ES-I3 (cell line): ENCODE data around the gene RAB30.

Experiments
- H3K36me3 ChIP-seq: 2 replicates; pipeline ENCODE4 v1.6.1; 2013; ENCODE audit warnings: mild to moderate bottlenecking, low read length, control low read depth, moderate library complexity; ENCODE audit not compliant: insufficient read depth
- H3K4me1 ChIP-seq: 2 replicates; pipeline ENCODE4 v1.6.1; 2013; ENCODE audit warnings: mild to moderate bottlenecking, control low read depth, low read length; ENCODE audit not compliant: insufficient read depth
- H3K9ac ChIP-seq: 2 replicates; pipeline ENCODE4 v1.6.1; 2013; ENCODE audit warnings: low read depth, mild to moderate bottlenecking, low read length, moderate library complexity
- H3K9me3 ChIP-seq: 2 replicates; pipeline ENCODE4 v1.6.1; 2013; ENCODE audit warnings: mild to moderate bottlenecking, low read length, moderate library complexity; ENCODE audit not compliant: control insufficient read depth, insufficient read depth

The RAB30 gene

DNA sequence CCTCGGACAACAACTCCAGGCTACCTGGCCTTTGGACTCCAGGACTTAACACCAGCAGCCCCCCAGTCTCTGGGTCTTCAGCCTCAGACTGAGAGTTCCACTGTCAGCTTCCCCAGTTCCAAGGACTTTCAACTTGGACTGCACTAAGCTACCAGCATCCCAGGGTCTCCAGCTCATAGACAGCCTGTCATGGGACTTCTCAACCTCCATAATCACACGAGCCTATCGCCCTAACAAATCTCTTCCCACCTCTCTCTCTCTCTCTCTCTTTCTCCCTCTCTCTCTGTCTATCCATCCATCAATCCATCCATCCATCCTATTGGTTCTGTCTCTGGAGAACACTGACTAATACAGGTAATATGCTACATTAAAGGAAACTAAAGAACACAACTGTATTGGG lies 10.7 kb downstream of the RAB30 start:
- no peaks in the 10 kb centered on the region for H3K36me3 ChIP-seq
- H3K9ac ChIP-seq = no peak overlapping the region
- no peaks in the 10 kb centered on the region for H3K9me3 ChIP-seq
- H3K4me1 ChIP-seq = peaks cover 20% of the 10 kb centered on the region

DNA sequence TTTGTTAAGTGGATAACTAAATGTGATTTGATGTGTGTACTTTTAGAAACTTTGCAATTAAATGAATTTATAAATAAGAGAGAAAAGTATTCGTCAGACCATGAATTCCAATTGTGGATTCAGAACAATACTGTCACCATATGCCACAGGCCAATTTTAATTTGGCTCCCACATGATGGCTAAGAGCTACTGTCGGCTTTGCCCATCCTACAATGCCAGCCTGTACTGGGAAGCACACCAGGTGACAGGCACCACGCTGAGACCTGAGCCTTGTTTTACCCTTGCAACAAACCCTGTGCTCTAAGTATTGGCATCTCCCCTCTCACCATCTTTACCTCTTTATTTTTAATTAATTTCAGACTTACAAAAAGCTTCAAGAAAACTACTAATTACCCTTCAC lies 14.0 kb downstream of the RAB30 start:
- Histone ChIP-seq H3K36me3 (no peaks in the 10 kb centered on the region), H3K4me1 (peaks cover 11% of the 10 kb centered on the region), H3K9ac (no peak overlapping the region), H3K9me3 (no peaks in the 10 kb centered on the region)

DNA sequence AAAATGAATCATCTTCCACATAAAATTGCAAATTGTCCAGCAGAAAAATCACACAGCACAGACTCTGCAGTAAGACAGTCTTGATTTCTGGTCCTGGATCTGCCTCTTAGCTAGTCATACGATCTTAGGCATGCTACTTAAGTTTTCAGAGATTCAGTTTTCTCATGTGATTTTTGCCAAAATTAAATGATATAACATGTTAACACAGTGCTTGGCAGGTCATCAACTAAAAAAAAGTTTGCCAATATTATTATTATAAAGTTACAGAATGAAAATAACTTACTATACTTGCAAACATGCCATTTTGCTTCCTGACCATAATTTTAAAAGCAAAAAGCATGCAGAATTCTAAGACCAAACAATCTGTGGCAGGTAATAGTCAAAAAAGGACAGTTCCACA lies 15.1 kb downstream of the RAB30 start:
- no peaks in the 10 kb centered on the region for H3K36me3 ChIP-seq
- H3K9me3 ChIP-seq = no peaks in the 10 kb centered on the region
- no peak overlapping the region for H3K9ac ChIP-seq
- peaks cover 7% of the 10 kb centered on the region; the same call in 1 of the 2 replicates for H3K4me1 ChIP-seq

DNA sequence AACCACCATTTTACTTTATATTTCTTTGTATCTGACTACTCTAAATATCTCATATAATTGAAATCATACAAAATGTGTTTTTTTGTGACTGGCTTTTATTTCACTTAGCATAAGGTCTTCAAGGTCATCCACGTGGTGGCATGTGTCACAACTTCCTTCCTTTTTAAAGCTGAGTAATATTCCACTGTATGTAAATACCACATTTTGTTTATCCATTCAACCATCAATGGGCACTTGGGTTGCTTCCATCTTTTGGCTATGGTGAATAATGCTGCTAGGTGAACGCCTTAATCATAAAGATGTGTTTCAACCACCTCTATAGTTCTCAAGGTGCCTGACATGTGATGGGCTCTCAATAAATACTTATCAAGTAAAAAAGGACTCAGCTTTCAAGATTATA lies 15.5 kb downstream of the RAB30 start:
- Histone ChIP-seq H3K4me1 (peaks cover 7% of the 10 kb centered on the region; the same call in 1 of the 2 replicates), H3K36me3 (no peaks in the 10 kb centered on the region), H3K9ac (no peak overlapping the region), H3K9me3 (no peaks in the 10 kb centered on the region)

DNA sequence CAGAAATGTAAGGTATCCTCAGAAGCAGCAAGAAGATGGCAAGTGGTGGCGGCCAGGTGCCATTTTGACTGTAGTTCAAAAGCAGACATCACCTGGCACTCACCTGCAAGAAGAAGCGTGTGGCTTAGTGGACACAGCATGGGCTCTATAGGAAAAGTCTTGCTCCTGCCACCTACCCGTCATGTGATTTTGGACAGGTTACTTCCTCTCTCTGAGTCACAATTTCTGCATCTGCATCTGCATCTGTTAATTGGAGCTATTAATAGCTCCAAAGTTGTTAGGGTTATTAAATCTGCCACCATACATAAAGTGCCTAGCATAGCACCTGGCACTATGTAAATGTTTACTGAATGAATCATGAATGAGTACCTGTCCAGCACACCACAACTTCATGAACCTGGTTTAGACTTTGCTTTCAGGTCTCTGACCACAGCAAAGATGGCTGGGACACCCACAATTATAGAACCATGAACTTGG lies 16.8 kb downstream of the RAB30 start:
- Histone ChIP-seq H3K36me3 (no peaks in the 10 kb centered on the region), H3K9me3 (no peaks in the 10 kb centered on the region), H3K4me1 (peaks cover 7% of the 10 kb centered on the region; the same call in 1 of the 2 replicates), H3K9ac (no peak overlapping the region)

DNA sequence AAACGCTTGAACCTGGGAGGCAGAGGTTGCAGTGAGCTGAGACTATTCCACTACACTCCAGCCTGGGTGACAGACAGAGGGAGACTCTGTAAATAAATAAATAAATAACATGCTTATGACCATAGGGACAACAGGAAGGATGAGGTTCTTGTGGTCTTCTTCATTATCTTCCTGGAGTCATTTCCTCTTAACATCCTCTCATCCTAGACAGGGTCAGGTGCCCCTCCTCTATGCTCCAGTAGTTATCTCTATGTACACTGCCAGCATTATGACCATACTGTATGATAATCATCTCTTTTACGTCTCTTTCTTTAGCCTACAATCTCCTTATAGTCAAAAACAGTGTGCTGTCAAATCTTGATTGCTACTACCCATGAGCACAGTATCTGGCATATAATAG lies 17.7 kb downstream of the RAB30 start:
- peaks cover 7% of the 10 kb centered on the region; the same call in 1 of the 2 replicates for H3K4me1 ChIP-seq

DNA sequence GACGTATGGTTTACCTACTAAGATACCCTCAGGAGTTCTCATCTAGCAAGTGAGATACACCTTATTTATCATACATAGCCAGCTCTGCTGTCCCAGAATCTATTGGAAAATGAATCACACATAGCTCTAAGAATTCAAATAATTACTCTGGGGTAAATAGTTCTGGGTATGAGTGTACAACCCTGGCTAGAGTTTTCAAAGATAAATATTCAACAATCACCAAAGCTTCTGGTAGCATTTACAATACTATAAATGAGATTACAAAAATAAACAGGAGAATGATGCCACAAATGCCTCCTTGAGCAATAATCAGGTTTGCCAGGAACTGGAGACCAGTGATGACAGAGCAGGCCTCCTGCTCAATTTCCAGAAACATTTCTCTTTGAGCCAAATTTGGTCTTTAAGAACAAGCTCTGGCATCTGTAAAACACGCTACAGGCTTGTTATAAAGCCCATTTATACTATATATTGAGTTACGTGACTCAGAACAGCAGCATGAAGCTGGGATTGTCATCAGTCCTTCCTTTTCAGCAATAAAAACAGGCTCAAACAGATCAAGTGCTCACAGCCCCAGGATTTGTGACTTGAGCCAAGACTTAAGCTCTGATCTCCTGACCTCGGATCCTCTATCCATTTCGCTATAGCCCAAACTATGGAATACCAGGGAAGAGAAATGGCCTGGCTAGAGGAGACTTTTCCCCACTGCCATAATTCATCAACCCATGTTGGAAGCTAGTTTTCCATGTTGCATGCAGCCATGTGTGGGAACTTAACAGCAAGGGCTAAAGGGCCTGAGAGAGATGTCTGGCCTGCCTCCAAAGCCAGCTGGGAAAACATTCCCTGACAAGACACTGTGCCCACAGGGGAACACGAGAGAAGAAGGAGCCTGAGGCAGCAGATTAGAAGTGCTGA lies 19.7 kb downstream of the RAB30 start:
- Histone ChIP-seq H3K36me3 (no peaks in the 10 kb centered on the region), H3K9me3 (no peaks in the 10 kb centered on the region), H3K4me1 (no peaks in the 10 kb centered on the region), H3K9ac (no peak overlapping the region)

More for the DNA sequence above, 17.7 kb downstream of the RAB30 start:
- Histone ChIP-seq H3K9ac (no peak overlapping the region), H3K9me3 (no peaks in the 10 kb centered on the region), H3K36me3 (no peaks in the 10 kb centered on the region)

DNA sequence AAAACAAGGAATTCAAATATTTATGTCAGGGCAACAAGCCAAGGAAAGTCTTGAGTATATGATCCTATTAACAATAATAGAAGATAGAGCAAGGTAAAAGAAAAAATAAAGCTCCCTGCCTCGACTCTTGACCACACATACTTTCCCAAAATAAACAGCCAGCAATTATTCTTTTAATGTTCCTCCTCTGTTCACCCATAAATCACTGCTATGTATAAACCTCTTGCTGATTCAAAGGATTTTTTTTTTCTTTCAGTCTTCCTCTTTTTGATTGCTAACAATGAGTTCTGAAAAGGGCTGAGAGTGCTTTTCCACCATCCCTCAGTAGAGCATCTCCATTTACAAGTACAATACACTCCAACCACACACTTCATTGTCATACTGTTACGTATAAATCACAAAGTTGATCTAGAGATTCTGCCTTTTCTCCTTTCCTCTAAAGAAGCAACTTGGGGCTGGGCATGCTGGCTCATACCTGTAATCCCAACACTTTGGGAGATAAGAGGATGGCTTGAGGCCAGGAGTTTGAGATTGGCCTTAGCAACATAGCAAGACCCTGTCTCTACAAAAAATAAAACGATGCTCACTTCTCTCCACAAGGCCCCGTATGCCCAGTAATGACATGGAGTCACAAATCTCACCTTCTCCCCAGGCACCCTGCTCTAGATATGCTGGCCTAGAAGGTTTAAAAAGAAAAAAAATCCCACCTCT lies 24.0 kb downstream of the RAB30 start:
- no peaks in the 10 kb centered on the region for H3K36me3 ChIP-seq
- peaks cover 4% of the 10 kb centered on the region; the same call in 1 of the 2 replicates for H3K4me1 ChIP-seq
- H3K9ac ChIP-seq = no peak overlapping the region
- no peaks in the 10 kb centered on the region for H3K9me3 ChIP-seq

DNA sequence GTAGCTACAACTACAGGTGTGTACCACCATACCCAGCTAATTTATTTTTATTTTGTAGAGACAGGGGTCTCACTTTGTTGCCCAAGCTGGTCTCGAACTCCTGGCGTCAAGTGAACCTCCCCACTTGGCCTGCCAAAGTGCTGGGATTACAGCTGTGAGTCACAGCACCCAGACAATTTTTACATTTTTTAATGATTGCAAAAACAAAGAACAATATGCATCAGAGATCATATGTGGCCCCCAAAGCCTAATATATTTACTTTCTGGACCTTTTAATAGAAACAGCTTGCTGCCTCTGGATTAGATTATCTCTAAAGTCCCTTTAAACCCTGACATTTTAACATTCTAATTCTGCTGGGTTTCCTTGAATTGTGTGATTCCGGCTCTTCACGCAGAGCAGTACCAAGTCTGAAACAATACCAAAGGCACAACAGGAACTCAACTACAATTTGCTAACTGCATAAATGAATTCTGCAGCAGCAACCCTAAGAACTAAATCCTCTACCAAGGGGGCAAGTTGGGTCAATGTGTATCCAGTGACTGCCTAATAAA lies 25.0 kb downstream of the RAB30 start:
- Histone ChIP-seq H3K36me3 (no peaks in the 10 kb centered on the region), H3K9ac (no peak overlapping the region), H3K4me1 (peaks cover 4% of the 10 kb centered on the region; the same call in 1 of the 2 replicates), H3K9me3 (no peaks in the 10 kb centered on the region)

DNA sequence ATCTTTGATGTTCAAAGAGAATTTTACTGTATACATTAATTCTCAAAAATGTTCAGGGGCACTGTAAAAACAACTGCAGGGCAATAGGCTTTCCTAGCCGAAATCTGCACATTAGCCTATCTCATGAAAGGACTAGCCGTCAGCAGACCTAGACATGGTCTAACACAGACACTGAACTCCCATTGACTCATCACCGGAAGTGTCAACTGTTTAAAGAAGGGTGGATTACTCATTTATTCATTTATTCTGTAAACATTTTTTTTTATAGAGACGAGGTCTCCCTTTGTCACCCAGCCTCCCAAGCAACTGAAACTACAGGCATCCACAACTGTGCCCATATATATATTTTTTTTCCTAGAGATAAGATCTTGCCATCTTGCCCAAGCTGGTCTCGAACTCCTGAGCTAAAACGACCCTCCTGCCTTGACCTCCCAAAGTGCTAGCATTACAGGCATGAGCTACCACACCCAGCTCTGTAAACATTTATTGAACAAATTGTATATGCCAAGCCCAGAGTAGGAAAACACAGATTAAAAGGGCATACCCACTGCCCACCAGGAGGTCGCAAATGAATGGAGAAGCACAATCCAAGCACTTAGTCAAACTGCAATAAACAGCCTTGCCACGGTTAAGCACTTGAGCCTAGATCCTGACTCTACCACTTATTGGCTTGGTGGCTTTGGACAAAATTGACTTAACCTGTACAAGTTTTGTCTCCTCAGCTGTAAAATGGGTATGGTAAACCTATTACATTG lies 26.6 kb downstream of the RAB30 start:
- Histone ChIP-seq H3K9ac (no peak overlapping the region), H3K4me1 (peaks cover 4% of the 10 kb centered on the region; the same call in 1 of the 2 replicates), H3K36me3 (no peaks in the 10 kb centered on the region), H3K9me3 (no peaks in the 10 kb centered on the region)

DNA sequence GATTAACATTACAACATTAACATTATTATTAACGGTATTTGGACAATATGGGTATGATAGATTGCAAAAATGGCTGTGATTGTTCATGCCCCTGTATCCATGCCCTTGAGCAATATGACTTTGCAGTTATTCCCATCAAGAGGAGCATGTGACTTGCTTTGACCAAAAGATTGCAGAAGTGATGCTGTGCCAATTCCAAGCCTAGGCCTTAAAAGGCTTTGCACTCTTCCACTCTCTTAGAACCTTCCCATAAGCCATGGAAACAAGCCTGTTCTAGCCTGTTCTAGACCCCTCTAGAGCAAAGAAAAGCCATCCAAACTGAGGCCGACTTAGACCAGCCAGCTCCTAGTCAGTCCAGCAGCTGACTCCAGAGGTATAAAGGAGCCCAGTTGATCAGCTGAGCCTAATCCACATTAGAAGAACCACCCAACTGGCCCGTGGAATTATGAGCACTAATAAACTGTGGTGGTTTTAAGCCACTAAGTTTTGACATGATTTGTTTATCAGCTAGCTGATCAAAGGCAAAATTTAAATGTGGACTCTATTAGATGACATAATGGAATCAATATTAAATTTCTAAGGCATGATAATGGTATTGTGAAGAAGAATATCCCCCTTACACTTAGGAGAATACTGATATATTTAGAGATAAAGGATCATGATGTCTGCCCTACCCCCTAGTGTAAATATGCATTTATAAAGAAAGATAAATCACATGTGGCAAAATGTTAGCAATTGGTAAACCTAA lies 28.6 kb downstream of the RAB30 start:
- Histone ChIP-seq H3K9me3 (no peaks in the 10 kb centered on the region), H3K4me1 (peaks cover 4% of the 10 kb centered on the region; the same call in 1 of the 2 replicates), H3K36me3 (no peaks in the 10 kb centered on the region), H3K9ac (no peak overlapping the region)

DNA sequence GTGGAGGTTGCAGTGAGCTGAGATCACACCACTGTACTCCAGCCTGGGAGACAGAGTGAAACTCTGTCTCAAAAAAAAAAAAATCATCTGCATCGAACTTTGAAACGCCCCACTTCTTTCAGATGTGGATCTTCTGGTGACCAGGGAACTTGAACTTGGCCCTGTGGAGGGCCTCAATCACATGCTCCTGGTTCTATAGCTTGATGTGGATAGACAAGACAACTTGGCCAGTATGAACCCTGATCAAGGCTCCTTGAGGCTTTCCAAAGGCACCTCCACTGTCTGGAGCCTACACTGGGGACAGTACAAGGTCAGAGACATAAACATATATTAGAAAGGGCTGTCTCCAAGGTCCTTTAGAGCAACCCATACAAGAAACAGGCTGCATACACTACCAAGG lies 30.6 kb downstream of the RAB30 start:
- no peaks in the 10 kb centered on the region for H3K36me3 ChIP-seq
- no peaks in the 10 kb centered on the region for H3K9me3 ChIP-seq
- H3K9ac ChIP-seq = no peak overlapping the region
- H3K4me1 ChIP-seq = peaks cover 4% of the 10 kb centered on the region; the same call in 1 of the 2 replicates

DNA sequence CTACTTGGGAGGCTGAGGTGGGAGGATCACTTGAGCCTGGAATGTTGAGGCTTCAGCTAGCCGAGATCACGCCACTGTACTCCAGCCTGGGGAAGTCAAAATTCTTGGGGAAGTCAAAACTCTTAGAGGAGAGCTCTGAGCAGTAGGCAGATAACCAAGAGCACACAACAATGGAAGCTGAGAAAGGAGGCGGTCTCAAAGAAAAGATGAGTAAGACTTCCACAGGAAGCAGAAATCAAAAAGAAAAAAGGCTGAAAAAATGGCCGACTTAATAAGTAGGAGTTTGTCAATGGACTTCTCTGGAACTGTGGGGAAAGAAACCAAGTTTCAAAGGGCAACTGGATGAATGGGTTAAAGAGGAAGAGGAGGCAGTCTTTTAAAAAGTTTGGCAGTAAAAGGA lies 32.1 kb downstream of the RAB30 start:
- H3K9me3 ChIP-seq = no peaks in the 10 kb centered on the region
- no peak overlapping the region for H3K9ac ChIP-seq
- H3K4me1 ChIP-seq = no peaks in the 10 kb centered on the region
- H3K36me3 ChIP-seq = no peaks in the 10 kb centered on the region
